HG02840 (cell line): ENCODE measurements around the gene C14orf119.
"Not testable (repeated sequence)": the region's sequence is repeated elsewhere in the genome, so short reads cannot be mapped to it uniquely, and the experiment has no call there.

Experiments
- ATAC-seq: cut with Tn5 transposase; IDR thresholded peaks from one replicate; pipeline ENCODE4 v1.9.1; 2021; ENCODE audit warnings: mild to moderate bottlenecking, moderate library complexity, moderate number of reproducible peaks; ENCODE audit not compliant: unreplicated experiment, low FRiP score

Gene C14orf119

GRCh38 chr14:23105348-23105824, 10.1 kb downstream of the C14orf119 start:
- ATAC-seq, result no peak

- ATAC-seq, result no peak
Observed at GRCh38 chr14:23106747-23107045, 11.4 kb downstream of the C14orf119 start.

- not testable (repeated sequence) for ATAC-seq
Observed at GRCh38 chr14:23107620-23108019, 12.3 kb downstream of the C14orf119 start.

GRCh38 chr14:23108169-23108568, 12.9 kb downstream of the C14orf119 start:
- not testable (repeated sequence) for ATAC-seq

GRCh38 chr14:23109769-23110168, 14.5 kb downstream of the C14orf119 start:
- ATAC-seq, result no peak

- no peak for ATAC-seq
Observed at GRCh38 chr14:23110579-23111365, 15.5 kb downstream of the C14orf119 start.

GRCh38 chr14:23112359-23113178, 17.3 kb downstream of the C14orf119 start:
- no peak for ATAC-seq

GRCh38 chr14:23113431-23114119, 18.3 kb downstream of the C14orf119 start:
- no peak for ATAC-seq

GRCh38 chr14:23114120-23114458, 18.8 kb downstream of the C14orf119 start:
- no peak for ATAC-seq

- ATAC-seq, result no peak
Observed at GRCh38 chr14:23114669-23115038, 19.3 kb downstream of the C14orf119 start.

- ATAC-seq, result no peak
Observed at GRCh38 chr14:23115039-23115731, 19.9 kb downstream of the C14orf119 start.

- no peak for ATAC-seq
Observed at GRCh38 chr14:23115918-23116317, 20.6 kb downstream of the C14orf119 start.

- ATAC-seq, result no peak
Observed at GRCh38 chr14:23117371-23118020, 22.2 kb downstream of the C14orf119 start.

- ATAC-seq, result no peak
Observed at GRCh38 chr14:23118506-23119362, 23.4 kb downstream of the C14orf119 start, which contains the start of gene CEBPE. Gene CEBPE, minus strand, starts transcription at chr14:23119255. Its CDS starts 164 bp downstream, at chr14:23119091.

- ATAC-seq, result no peak
Observed at GRCh38 chr14:23119363-23120327, 24.3 kb downstream of the C14orf119 start.

GRCh38 chr14:23120541-23121251, 25.4 kb downstream of the C14orf119 start:
- no peak for ATAC-seq

- no peak for ATAC-seq
Observed at GRCh38 chr14:23121361-23121771, 26.1 kb downstream of the C14orf119 start.
